GM21367 (cell line): ENCODE measurements around the gene PIP4P1.
"Not testable (repeated sequence)": the region's sequence is repeated elsewhere in the genome, so short reads cannot be mapped to it uniquely, and the experiment has no call there.

Experiments
- ATAC-seq: cut with Tn5 transposase; IDR thresholded peaks from one replicate; pipeline ENCODE4 v1.9.1; 2021; ENCODE audit not compliant: unreplicated experiment

The PIP4P1 gene

GRCh38 chr14:20477211-20477876, 16.1 kb upstream of the PIP4P1 start:
- ATAC-seq, result no peak

GRCh38 chr14:20476776-20477175, 15.5 kb upstream of the PIP4P1 start:
- ATAC-seq, result no peak

- no peak for ATAC-seq
Observed at GRCh38 chr14:20472536-20473169, 11.4 kb upstream of the PIP4P1 start.

- ATAC-seq, result no peak
Observed at GRCh38 chr14:20470603-20470901, 9.3 kb upstream of the PIP4P1 start.

GRCh38 chr14:20469890-20470602, 8.8 kb upstream of the PIP4P1 start:
- peak; percentile 29 for ATAC-seq

GRCh38 chr14:20469242-20469889, 8.1 kb upstream of the PIP4P1 start, which contains the start of gene PNP:
Gene PNP, plus strand, starts transcription at chr14:20469406. Its CDS starts 119 bp downstream, at chr14:20469525.
- ATAC-seq, result peak; percentile 86

GRCh38 chr14:20468764-20469241, 7.6 kb upstream of the PIP4P1 start:
- no peak for ATAC-seq

GRCh38 chr14:20460458-20461224, 593 bp downstream of the PIP4P1 start:
- ATAC-seq, result no peak

- ATAC-seq, result no peak
Observed at GRCh38 chr14:20458031-20458789, 3.0 kb downstream of the PIP4P1 start.

GRCh38 chr14:20456971-20457370, 4.3 kb downstream of the PIP4P1 start:
- no peak for ATAC-seq

- peak; percentile 33 for ATAC-seq
Observed at GRCh38 chr14:20455355-20456300, 5.6 kb downstream of the PIP4P1 start.

GRCh38 chr14:20454516-20455354, 6.5 kb downstream of the PIP4P1 start, which contains the start of the genes APEX1 and OSGEP:
Gene APEX1, plus strand, starts transcription at chr14:20455226. Its CDS starts 420 bp downstream, at chr14:20455646.
Gene OSGEP, minus strand, starts transcription at chr14:20454812. Its CDS starts 129 bp downstream, at chr14:20454683.
- ATAC-seq, result peak; percentile 79

- not testable (repeated sequence) for ATAC-seq
Observed at GRCh38 chr14:20452831-20453230, 8.4 kb downstream of the PIP4P1 start.

GRCh38 chr14:20446889-20447288, 14.3 kb downstream of the PIP4P1 start:
- no peak for ATAC-seq

- ATAC-seq, result not testable (repeated sequence)
Observed at GRCh38 chr14:20443650-20444049, 17.6 kb downstream of the PIP4P1 start.

GRCh38 chr14:20441461-20441860, 19.8 kb downstream of the PIP4P1 start:
- no peak for ATAC-seq

- no peak for ATAC-seq
Observed at GRCh38 chr14:20440882-20441281, 20.4 kb downstream of the PIP4P1 start.

- ATAC-seq, result no peak
Observed at GRCh38 chr14:20440465-20440864, 20.8 kb downstream of the PIP4P1 start.
